ENCODE results near the gene RGS1. TPM values are rescaled to one million over a fixed set of nuclear protein-coding genes. Genes with fewer than 3 reads are reported as not detected.
A peak's percentile ranks its signal among the peaks of the same experiment; 100 is the strongest.

Gene RGS1
- total RNA-seq, 1 donor from 2014 or later: 12.0 TPM

DNA sequence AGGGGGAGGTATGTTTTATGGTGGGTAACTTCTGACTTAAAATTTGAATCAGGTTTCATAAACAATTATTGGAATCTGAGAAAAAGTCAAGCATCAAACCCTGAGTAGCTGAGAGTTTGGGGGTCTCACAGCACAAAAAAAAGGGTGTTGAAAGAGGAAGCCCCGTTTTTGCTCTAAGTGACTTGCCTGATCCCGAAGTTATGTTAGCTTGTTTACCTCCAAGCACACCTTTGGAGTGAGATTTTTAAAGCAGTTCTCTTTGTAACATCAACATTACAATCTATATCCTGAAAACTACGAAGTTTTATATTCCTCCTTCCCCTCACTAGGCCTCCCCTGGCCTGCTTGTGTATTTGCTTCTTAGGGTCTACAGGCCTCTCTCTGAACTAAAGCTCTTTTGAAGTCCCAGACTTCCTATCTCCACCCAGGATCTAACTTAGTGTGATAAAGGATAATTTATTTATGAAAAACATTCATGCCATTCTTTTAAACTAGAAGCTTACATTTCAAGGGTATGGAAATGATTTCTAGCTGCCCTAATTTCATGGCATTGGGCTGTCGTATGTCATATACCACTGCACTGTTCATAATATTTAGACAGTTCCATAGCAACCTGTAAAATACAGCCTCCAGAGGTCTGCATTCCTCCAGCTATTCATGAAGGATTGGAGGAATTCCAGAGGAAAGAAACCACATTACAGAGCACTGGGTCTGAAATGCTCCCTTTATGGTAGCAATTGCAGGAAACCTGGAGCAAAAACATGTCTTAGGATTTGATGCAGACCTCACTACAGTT lies 36.1 kb upstream of the RGS1 start:
- H3K9me3 Mint-ChIP-seq: no peaks in the 10 kb centered on the region
- no peaks in the 10 kb centered on the region for H3K27me3 Mint-ChIP-seq (ENCODE audit: insufficient read depth)
- peaks cover 6% of the 10 kb centered on the region for H3K36me3 Mint-ChIP-seq (ENCODE audit: low read depth)
- H3K4me3 Mint-ChIP-seq: peak overlapping the region; percentile 66
- intact Hi-C loops (cut with micrococcal nuclease): loop anchor here (1.0 to 10.0 kb wide), 3 partner anchors 12 to 995 kb away; no protein-coding TSS in a partner anchor
- DNase-seq (ENCODE audit: low spot score): no peak
- peaks cover 73% of the 10 kb centered on the region for H3K4me1 Mint-ChIP-seq (ENCODE audit: low read depth)
- H3K27ac Mint-ChIP-seq: peak overlapping the region; percentile 90

DNA sequence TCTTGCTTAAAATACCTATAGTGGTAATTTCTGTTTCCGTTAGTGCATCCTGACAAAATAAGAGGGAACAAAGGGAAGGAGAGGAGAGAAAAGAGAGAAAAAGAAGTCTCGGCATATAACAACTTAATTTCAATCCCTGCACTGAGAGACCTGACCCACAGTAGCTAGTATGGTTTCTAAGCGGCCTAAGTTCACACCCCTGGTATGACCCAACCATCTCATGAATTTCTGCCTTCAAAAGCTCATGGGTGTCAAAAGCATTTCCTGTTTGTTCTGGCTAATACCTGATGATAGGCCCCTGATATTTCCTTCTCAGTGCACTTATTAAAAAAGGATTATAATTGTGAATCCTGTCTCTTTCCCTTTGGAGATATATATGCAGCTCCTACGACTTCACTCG lies 32.1 kb upstream of the RGS1 start:
- Mint-ChIP-seq H3K4me3 (no peak overlapping the region), H3K36me3 (ENCODE audit: low read depth) (peaks cover 8% of the 10 kb centered on the region), H3K9me3 (no peaks in the 10 kb centered on the region), H3K4me1 (ENCODE audit: low read depth) (peaks cover 82% of the 10 kb centered on the region), H3K27me3 (ENCODE audit: insufficient read depth) (no peaks in the 10 kb centered on the region), H3K27ac (peak overlapping the region; percentile 61)
- intact Hi-C loops (cut with micrococcal nuclease): loop anchor here (10.0 kb wide), 1 partner anchor 991 kb away; no protein-coding TSS in a partner anchor
- DNase-seq (ENCODE audit: low spot score): no peak

DNA sequence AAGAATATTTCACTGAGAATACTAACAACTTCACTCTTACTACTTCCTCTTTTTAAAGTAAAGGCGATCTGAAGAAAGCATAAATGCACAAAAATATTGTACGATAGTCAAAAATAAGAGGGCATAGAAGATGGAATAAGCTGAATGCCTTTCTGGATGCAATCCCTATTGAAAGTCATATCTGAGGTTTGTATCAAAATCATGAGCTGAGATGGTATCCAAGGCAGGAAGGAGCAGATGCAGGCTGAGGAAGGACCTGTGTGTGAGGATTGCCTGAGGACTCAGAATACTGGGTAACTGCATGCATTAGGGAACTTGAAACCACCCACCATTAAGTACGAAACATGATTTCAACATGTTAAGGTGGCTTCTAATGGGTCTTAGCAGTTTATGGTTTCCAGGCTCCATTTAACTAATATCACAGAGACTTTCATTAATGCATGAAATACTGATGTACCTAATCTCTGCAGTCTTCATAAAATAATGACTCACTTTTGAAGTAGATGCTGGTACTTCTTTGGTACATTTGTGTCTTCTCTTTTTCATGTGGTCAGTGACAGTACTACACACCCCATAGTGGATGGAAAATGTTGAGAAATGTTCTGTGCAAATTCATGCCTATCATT lies 29.6 kb upstream of the RGS1 start:
- Mint-ChIP-seq H3K27ac (peak overlapping the region; percentile 74), H3K27me3 (ENCODE audit: insufficient read depth) (no peaks in the 10 kb centered on the region), H3K4me1 (ENCODE audit: low read depth) (peaks cover 79% of the 10 kb centered on the region), H3K9me3 (no peaks in the 10 kb centered on the region), H3K4me3 (no peak overlapping the region), H3K36me3 (ENCODE audit: low read depth) (peaks cover 4% of the 10 kb centered on the region)
- no peak for DNase-seq (ENCODE audit: low spot score)
- intact Hi-C loops (cut with micrococcal nuclease): loop anchor here (1.0 to 10.0 kb wide), 6 partner anchors 15 to 989 kb away; partner anchors contain the start of gene RGS1

DNA sequence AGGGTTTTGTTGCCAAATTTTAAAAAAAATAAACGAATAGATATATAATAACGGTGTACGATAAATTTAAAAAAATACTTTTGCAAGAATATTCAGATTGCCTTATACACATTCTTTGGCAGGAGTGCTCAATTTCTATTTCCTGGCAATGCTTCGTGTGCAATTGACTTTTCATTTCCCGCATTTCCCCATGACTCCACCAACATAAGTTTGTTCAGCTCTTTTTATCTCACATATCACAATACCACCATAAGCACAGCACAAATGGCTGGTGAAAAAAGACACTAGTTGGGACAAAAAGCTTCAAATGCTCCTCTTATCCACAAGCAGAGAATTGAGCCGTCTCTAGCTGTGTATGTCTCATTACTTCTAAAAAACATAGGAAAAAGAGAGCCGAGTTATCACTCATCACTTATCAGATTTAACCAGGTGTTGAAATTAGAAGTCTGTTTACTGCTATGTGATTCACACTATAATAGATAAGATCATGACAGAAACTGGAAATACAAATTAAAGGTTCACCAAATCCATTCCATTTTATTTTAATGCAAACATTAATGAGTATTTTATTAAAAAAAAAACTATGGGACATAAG lies 28.9 kb upstream of the RGS1 start:
- Mint-ChIP-seq H3K4me3 (peak overlapping the region; percentile 33), H3K27ac (peak overlapping the region; percentile 67), H3K36me3 (ENCODE audit: low read depth) (peaks cover 4% of the 10 kb centered on the region), H3K4me1 (ENCODE audit: low read depth) (peaks cover 77% of the 10 kb centered on the region), H3K9me3 (no peaks in the 10 kb centered on the region), H3K27me3 (ENCODE audit: insufficient read depth) (no peaks in the 10 kb centered on the region)
- no peak for DNase-seq (ENCODE audit: low spot score)
- intact Hi-C loops (cut with micrococcal nuclease): loop anchor here (2.0 to 10.0 kb wide), 2 partner anchors 390 to 988 kb away; no protein-coding TSS in a partner anchor

DNA sequence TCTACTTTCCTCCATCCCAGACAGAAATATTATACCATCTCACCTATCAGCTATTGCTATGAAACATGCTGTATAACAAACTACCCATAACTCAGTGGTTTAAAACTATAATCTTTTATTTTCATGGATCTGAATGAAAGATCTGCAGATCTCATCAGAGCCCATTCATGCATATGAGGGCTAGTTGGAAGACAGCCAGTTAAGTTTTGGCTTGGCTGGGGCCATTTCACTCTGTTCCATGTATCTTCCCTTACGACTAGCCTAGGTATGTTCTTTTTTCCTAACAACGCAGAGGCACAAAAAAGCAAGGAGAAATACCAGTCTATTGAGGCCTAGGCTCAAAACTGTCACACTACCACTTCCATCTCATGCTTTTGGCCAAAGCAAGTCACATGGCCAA lies 28.1 kb upstream of the RGS1 start:
- DNase-seq (ENCODE audit: low spot score): no peak
- intact Hi-C loops (cut with micrococcal nuclease): loop anchor here (2.0 to 10.0 kb wide), 2 partner anchors 389 to 987 kb away; no protein-coding TSS in a partner anchor
- Mint-ChIP-seq H3K36me3 (ENCODE audit: low read depth) (peaks cover 4% of the 10 kb centered on the region), H3K9me3 (no peaks in the 10 kb centered on the region), H3K4me1 (ENCODE audit: low read depth) (peaks cover 75% of the 10 kb centered on the region), H3K27ac (no peak overlapping the region), H3K27me3 (ENCODE audit: insufficient read depth) (no peaks in the 10 kb centered on the region), H3K4me3 (no peak overlapping the region)

DNA sequence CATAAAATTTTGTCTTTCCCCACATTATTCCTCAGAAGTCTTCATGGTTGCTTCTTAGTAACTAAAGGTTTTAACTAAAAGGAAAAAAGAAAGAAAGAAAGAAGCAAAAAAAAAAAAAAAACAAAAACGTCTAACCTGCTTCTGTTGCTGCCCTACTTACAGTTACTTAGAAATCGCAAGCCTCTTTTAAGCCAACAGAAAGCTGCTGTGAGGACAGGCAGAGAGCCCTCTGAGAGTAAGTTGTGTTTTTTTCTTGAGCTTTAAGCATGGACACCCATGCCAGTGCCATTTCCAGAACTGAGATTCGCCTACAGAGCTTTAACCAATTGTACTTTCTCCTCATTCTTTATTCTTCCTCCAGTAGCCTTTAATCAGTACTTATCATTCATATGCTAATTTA lies 25.6 kb upstream of the RGS1 start:
- Mint-ChIP-seq H3K36me3 (ENCODE audit: low read depth) (peaks cover 4% of the 10 kb centered on the region), H3K9me3 (no peaks in the 10 kb centered on the region), H3K27ac (peak overlapping the region; percentile 31), H3K4me1 (ENCODE audit: low read depth) (peaks cover 70% of the 10 kb centered on the region), H3K27me3 (ENCODE audit: insufficient read depth) (no peaks in the 10 kb centered on the region), H3K4me3 (peak overlapping the region; percentile 15)
- no peak for DNase-seq (ENCODE audit: low spot score)
- intact Hi-C loops (cut with micrococcal nuclease): loop anchor here (2.0 to 10.0 kb wide), 2 partner anchors 51 to 985 kb away; no protein-coding TSS in a partner anchor

DNA sequence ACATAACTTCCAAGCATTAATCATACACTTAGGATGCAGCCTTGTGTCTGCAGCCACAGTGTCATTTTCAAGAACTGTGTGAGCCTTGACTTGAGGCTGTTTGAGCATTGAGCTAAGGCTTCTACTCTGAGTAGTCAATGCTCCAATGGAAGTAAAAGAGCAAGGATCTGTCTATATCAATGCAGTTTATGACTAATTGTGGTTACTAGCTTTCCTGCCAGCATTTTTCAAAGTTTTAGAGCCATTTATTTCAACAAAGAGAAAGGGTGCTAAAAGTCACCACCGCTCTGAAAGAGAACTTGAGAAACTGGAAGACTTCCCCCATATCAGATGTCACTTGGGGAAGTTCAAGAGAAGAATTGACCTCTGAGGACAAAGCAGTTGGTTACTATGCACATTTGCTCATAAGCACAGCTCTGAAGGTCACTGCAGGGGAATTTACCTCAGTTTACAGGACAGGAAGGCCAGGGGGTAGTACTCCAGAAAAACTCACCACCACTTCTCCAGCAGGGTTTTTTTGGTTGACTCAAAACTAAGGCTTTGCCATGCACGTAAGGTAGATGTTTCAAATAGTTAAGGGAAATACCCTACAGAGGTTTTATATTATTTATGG lies 24.5 kb upstream of the RGS1 start:
- H3K4me1 Mint-ChIP-seq (ENCODE audit: low read depth): peaks cover 65% of the 10 kb centered on the region
- H3K9me3 Mint-ChIP-seq: no peaks in the 10 kb centered on the region
- H3K4me3 Mint-ChIP-seq: peak overlapping the region; percentile 10
- peaks cover 4% of the 10 kb centered on the region for H3K36me3 Mint-ChIP-seq (ENCODE audit: low read depth)
- no peak for DNase-seq (ENCODE audit: low spot score)
- H3K27me3 Mint-ChIP-seq (ENCODE audit: insufficient read depth): no peaks in the 10 kb centered on the region
- intact Hi-C loops (cut with micrococcal nuclease): loop anchor here (1.0 to 2.0 kb wide), 3 partner anchors 12 to 50 kb away; partner anchors contain the start of gene RGS1
- H3K27ac Mint-ChIP-seq: peak overlapping the region; percentile 63

DNA sequence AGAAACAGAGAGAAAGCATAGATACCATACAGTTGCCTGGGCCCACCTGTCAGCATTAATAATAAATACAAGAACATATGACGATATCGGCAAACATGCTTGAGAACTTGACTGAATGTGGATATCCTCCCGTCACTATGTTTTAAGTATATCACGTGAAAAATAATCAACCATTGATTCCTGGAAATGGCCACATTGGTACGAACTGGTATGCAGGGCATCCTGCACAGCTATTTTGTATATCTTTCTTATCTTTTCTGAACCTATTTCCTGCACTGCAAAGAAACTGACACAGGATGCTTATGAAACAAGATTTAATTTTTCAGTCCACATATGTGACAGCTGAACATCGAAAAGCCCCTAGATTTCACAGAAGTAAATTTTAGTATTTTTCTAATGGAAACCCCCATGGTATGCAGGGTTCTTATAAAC lies 22.8 kb upstream of the RGS1 start:
- DNase-seq (ENCODE audit: low spot score): no peak
- no peaks in the 10 kb centered on the region for H3K9me3 Mint-ChIP-seq
- H3K36me3 Mint-ChIP-seq (ENCODE audit: low read depth): peaks cover under 1% of the 10 kb centered on the region
- H3K27ac Mint-ChIP-seq: peak overlapping the region; percentile 41
- H3K4me1 Mint-ChIP-seq (ENCODE audit: low read depth): peaks cover 52% of the 10 kb centered on the region
- no peaks in the 10 kb centered on the region for H3K27me3 Mint-ChIP-seq (ENCODE audit: insufficient read depth)
- intact Hi-C loops (cut with micrococcal nuclease): no loop called here
- H3K4me3 Mint-ChIP-seq: no peak overlapping the region

DNA sequence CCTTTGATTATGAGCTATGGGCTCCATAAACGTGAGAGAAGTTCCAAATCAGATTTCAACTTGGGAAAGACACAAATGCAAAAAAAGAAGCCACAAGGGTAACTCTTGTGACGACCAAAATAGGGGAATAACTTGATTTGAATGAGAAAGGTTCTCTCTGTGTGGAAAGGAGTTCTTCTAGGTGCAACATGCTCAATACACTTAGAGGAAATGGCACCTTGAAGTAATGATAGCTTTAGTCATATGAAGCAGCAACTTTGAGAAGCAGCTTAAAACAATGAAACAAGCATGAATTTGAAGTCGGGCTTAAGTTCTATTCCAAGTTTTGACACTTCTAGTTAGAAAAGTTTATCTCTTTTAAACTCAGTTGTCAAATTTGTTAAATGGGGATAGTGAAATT lies 21.8 kb upstream of the RGS1 start:
- H3K4me3 Mint-ChIP-seq: no peak overlapping the region
- H3K27ac Mint-ChIP-seq: no peak overlapping the region
- H3K27me3 Mint-ChIP-seq (ENCODE audit: insufficient read depth): no peaks in the 10 kb centered on the region

DNA sequence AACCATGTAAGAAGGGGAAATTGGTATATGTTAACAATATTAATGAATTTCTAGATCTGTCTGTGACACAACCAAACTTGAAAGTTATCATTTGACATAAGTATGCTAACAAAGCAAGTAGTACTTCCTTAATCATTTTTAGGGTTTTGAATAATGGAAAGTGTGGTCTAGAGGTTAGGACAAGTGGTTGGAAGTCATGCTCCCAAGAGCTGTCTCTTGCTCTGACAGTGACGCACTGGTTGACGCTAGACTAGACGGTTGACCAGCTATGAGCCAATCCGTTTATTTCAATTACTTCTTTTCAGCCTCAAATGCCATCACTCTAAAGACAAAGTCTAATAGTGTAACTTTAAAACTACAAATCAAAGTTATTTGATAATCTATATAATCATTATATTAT lies 20.7 kb upstream of the RGS1 start:
- Mint-ChIP-seq H3K4me1 (ENCODE audit: low read depth) (peaks cover 51% of the 10 kb centered on the region), H3K9me3 (no peaks in the 10 kb centered on the region), H3K27me3 (ENCODE audit: insufficient read depth) (no peaks in the 10 kb centered on the region), H3K27ac (no peak overlapping the region), H3K4me3 (no peak overlapping the region), H3K36me3 (ENCODE audit: low read depth) (peaks cover 3% of the 10 kb centered on the region)
- intact Hi-C loops (cut with micrococcal nuclease): no loop called here
- no peak for DNase-seq (ENCODE audit: low spot score)

More for the DNA sequence above, 21.8 kb upstream of the RGS1 start:
- Mint-ChIP-seq H3K4me1 (ENCODE audit: low read depth) (peaks cover 51% of the 10 kb centered on the region), H3K36me3 (ENCODE audit: low read depth) (no peaks in the 10 kb centered on the region), H3K9me3 (no peaks in the 10 kb centered on the region)
- intact Hi-C loops (cut with micrococcal nuclease): no loop called here
- DNase-seq (ENCODE audit: low spot score): no peak

DNA sequence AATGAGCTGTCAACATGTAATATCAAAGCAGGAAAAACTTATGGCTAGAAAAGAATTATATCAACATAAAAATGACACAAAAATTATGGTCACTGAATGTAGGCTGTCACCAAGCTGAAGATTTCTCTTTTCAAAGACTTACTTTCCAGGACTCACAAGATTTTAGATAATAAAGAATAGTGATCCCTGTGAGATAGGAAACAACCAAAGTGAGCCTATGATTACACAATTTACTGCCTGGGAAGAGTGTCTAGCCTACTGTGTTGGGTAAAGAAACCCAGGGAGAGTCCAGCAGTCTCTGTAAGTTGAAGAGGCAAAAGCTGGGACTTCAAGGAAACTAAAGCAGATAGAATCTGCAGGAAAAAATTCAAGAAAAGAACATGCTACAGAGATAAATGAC lies 20.2 kb upstream of the RGS1 start:
- peaks cover 51% of the 10 kb centered on the region for H3K4me1 Mint-ChIP-seq (ENCODE audit: low read depth)
- peaks cover 3% of the 10 kb centered on the region for H3K36me3 Mint-ChIP-seq (ENCODE audit: low read depth)
- H3K4me3 Mint-ChIP-seq: no peak overlapping the region
- no peaks in the 10 kb centered on the region for H3K27me3 Mint-ChIP-seq (ENCODE audit: insufficient read depth)
- no peak overlapping the region for H3K27ac Mint-ChIP-seq
- intact Hi-C loops (cut with micrococcal nuclease): no loop called here
- DNase-seq (ENCODE audit: low spot score): no peak
- no peaks in the 10 kb centered on the region for H3K9me3 Mint-ChIP-seq

DNA sequence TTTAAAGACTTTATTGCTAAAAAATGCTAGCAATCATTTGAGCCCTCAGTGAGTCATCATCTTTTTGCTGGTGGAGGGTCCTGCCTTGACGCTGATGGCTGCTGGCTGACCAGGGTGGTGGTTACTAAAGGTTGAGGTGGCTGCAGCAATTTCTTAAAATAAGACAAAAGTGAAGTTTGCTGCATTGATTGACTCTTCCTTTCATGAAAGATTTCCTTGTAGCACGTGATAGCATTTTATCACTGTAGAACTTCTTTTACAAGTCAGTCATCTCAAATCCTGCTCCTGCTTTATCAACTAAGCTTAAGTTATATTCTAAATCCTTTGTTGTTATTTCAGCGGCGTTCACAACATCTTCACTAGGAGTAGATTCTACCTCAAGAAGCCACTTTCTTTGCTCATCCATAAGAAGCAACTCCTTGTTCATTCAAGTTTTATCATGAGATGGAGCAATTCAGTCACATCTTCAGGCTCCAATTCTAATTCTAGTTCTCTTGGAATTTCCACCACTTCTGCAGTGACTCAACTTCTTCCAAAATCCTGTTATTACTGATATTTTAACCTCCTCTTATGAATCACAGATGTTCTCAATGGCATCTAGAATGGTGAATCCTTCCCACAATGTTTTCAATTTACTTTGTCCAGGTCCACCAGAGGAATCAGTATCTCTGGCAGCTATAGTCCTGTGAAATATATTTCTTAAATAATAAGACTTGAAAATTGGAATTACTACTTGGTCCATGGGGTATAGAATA lies 17.6 kb upstream of the RGS1 start:
- Mint-ChIP-seq H3K27me3 (ENCODE audit: insufficient read depth) (no peaks in the 10 kb centered on the region), H3K27ac (no peak overlapping the region), H3K4me1 (ENCODE audit: low read depth) (peaks cover 34% of the 10 kb centered on the region), H3K4me3 (no peak overlapping the region), H3K9me3 (no peaks in the 10 kb centered on the region), H3K36me3 (ENCODE audit: low read depth) (peaks cover 3% of the 10 kb centered on the region)
- DNase-seq (ENCODE audit: low spot score): no peak
- intact Hi-C loops (cut with micrococcal nuclease): no loop called here
